Measurements from ENCODE around the gene GALNT2. TPM values are rescaled to one million over a fixed set of nuclear protein-coding genes. Genes with fewer than 3 reads are reported as not detected.

The GALNT2 gene
- total RNA-seq, 1 donor from 2014 or later: 129 TPM

- no peaks in the 10 kb centered on the region for H3K9me3 ChIP-seq
- no peak overlapping the region for H3K4me3 ChIP-seq
- no peak for TF ChIP-seq CTCF (IDR thresholded peaks at IDR 0.05)
- no peak for DNase-seq (ENCODE audit: low spot score in 2 of 2)
- H3K27ac ChIP-seq: no peak overlapping the region
- H3K4me1 ChIP-seq: no peaks in the 10 kb centered on the region
- no peaks in the 10 kb centered on the region for H3K27me3 ChIP-seq
- intact Hi-C loops (cut with DNase I): no loop called here
- no peaks in the 10 kb centered on the region for H3K36me3 ChIP-seq
These were observed 260.9 kb downstream of the GALNT2 start for GRCh38 chr1:230327892-230328284.

- Histone ChIP-seq H3K4me1 (no peaks in the 10 kb centered on the region), H3K4me3 (no peak overlapping the region), H3K27ac (no peak overlapping the region), H3K36me3 (no peaks in the 10 kb centered on the region), H3K27me3 (no peaks in the 10 kb centered on the region), H3K9me3 (no peaks in the 10 kb centered on the region)
- intact Hi-C loops (cut with DNase I): no loop called here
- no peak for TF ChIP-seq CTCF (IDR thresholded peaks at IDR 0.05)
- DNase-seq (ENCODE audit: low spot score in 2 of 2): no peak
These were observed 261.4 kb downstream of the GALNT2 start for GRCh38 chr1:230328342-230329015.

- H3K36me3 ChIP-seq: no peaks in the 10 kb centered on the region
- no peak overlapping the region for H3K4me3 ChIP-seq
- H3K9me3 ChIP-seq: no peaks in the 10 kb centered on the region
- TF ChIP-seq CTCF (IDR thresholded peaks at IDR 0.05): no peak
- H3K27ac ChIP-seq: no peak overlapping the region
- DNase-seq (ENCODE audit: low spot score in 2 of 2): no peak
- intact Hi-C loops (cut with DNase I): no loop called here
- H3K27me3 ChIP-seq: no peaks in the 10 kb centered on the region
- H3K4me1 ChIP-seq: no peaks in the 10 kb centered on the region
These were observed 263.1 kb downstream of the GALNT2 start for GRCh38 chr1:230330157-230330556.
